GM21825 (cell line): ENCODE data around the gene ONECUT1.
"Not testable (repeated sequence)": the region's sequence is repeated elsewhere in the genome, so short reads cannot be mapped to it uniquely, and the experiment has no call there.

Experiments used
- ATAC-seq: cut with Tn5 transposase; IDR thresholded peaks from one replicate; pipeline ENCODE4 v1.9.1; 2021; ENCODE audit warnings: mild to moderate bottlenecking, moderate library complexity; ENCODE audit not compliant: unreplicated experiment

ONECUT1 gene

GRCh38 chr15:52790169-52790708, at the start of gene ONECUT1:
ONECUT1 (minus strand) TSS chr15:52790336; CDS start chr15:52789884, 452 bp downstream.
- ATAC-seq: peak; percentile 67

GRCh38 chr15:52834379-52834778, 44.2 kb upstream of the ONECUT1 start:
- ATAC-seq: no peak

GRCh38 chr15:52824169-52824942, 34.2 kb upstream of the ONECUT1 start:
- not testable (repeated sequence) for ATAC-seq

DNA sequence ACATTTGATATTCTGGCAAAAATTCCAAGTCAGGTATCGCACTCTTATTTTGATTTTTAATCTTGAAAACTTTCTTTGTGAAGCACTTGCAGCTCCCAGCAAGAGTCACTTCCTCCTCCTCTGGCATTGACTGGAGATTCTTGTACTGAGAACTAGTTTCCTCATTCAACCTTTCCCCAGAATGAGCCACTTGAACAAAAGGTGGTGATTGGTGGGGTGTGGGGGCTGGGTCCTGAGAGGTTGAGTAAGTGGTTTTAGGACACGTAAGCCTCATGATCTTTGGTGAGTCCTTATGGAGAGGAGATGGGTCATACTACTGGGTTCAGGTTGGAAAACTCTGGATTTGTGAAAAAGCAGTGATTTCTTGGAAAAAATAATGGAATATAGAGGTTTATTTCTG, 32.3 kb upstream of the ONECUT1 start:
- ATAC-seq: no peak

DNA sequence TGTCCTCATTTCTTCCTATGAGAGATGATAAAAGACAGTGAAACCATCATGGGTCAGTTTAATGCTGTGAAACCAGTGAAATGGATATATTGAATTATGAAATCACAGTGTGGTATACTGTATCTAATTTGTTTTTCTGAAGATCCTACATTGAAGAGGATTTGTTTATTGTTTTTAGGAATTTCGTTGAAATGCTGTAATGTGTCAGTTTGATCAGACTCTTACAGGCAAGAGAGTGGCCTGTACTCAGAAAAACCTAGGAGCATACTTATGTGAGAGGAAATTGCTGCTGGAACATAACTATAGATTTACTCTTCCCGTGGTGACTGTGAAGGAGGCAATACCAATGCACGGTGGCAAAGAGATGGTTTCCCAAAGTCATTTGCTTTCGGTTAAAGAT, 29.1 kb upstream of the ONECUT1 start:
- ATAC-seq: no peak

DNA sequence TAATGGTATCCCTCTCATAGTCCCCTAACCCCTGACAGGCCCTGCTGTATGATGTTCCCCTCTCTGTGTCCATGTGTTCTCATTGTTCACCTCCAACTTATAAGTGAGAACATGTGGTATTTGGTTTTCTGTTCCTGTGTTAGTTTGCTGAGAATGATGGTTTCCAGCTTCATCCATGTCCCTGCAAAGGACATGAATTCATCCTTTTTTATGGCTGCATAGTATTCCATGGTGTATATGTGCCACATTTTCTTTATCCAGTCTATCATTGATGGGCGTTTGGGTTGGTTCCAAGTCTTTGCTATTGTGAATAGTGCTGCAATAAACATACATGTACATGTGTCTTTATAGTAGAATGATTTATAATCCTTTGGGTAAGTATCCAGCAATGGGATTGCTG, 25.8 kb upstream of the ONECUT1 start:
- ATAC-seq: not testable (repeated sequence)

- no peak for ATAC-seq
Measured at GRCh38 chr15:52808996-52809395, 18.9 kb upstream of the ONECUT1 start.

DNA sequence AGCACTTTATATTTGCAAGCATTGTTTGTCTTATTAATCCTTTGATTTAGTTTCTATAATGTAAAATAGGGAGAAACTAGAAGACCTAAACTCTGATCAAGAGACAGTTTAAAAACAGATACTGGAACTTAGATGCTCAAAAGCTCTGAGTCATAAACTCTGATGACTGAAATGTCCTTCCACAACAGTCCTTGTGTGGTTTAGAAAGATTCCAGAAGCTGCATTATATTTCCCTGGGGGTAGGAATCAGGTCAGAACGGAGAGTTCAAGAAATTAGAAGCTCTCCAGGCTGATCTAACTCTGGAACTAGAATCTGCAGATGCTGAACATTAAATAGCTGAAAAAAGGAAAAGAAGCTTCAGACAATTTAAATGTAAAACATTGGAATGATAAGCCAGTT, 18.3 kb upstream of the ONECUT1 start:
- ATAC-seq: no peak

- no peak for ATAC-seq
Measured at GRCh38 chr15:52806284-52806655, 16.1 kb upstream of the ONECUT1 start.

- ATAC-seq: no peak
Measured at GRCh38 chr15:52805351-52806283, 15.5 kb upstream of the ONECUT1 start.

GRCh38 chr15:52804526-52805081, 14.5 kb upstream of the ONECUT1 start:
- ATAC-seq: no peak

DNA sequence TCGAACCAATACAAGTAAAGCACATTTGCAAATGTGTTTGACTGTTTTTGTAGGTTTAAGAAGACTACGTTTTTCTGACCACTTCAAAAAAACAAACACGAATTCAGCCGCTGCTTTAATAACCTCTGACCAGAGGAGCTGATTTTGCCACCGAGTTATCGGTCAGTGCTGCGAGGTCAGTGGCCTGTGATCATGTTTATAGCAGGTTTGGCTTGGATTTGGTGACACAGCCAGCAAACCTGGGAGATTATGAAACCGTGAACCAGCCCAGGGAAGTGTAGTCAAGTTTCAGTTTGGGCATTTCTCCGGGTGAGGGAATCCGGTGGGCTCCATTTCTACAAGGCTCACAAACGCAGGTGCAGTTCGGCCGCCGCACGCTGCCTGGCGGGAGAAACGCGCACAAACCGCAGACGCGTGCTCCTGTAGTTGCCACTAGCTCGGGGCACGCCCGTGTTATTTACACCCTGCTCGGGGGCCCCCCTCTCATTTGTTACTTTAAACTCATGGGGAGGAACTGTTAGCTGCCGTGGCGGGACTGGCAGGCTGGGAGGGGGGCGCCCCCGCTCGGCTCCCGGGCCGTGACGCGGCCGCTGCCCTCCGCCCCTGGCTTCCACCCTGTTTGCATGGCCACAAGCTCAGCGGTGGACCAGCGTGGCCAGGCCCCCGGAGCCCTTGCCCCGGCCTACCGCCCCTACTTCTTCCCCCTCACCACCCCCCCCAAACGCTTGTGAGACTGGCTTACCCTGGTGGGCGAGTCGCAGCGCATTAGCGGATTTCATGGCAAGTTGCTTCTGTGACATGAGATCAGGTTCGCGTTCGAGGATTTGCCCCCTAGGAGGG, 13.6 kb upstream of the ONECUT1 start:
- no peak for ATAC-seq

GRCh38 chr15:52803108-52803466, 13.0 kb upstream of the ONECUT1 start:
- ATAC-seq: no peak

DNA sequence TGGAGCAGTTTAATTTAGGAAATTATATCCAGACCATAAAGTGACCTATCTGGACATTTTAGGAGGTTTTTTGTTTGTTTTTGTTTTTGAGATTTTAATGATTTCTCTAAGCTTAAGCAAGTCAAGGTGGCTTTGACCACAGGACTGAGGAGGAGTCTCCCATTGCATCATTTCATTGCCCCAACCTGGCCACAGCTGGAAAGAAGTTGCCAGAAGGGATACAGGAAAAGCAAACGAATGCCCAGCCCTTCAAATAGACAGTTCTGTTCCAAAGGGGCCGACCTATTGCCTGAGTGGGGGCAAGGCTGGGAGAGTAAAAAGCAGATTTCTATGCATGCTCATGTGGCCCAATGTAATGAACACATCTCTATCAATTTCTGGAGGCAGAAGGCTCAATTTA, 12.0 kb upstream of the ONECUT1 start:
- no peak for ATAC-seq

DNA sequence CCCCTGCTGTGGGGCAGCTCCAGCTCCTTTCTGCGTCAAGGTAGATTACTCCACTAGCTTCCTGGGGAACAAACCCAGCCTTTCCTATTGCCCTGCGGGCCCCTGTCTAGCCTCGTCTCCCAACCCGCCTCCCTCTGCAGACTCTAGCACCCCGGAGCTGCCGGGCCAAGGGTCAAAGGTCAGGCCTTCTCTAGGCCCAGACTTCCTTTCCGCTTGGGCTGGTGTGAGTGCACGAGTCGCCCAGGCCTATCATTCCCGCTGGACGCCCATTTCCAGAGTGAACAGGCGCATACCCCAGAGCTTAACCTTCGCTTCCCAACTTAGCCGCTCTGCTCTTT, 11.6 kb upstream of the ONECUT1 start:
- ATAC-seq: no peak

GRCh38 chr15:52800828-52801747, 11.0 kb upstream of the ONECUT1 start:
- no peak for ATAC-seq

DNA sequence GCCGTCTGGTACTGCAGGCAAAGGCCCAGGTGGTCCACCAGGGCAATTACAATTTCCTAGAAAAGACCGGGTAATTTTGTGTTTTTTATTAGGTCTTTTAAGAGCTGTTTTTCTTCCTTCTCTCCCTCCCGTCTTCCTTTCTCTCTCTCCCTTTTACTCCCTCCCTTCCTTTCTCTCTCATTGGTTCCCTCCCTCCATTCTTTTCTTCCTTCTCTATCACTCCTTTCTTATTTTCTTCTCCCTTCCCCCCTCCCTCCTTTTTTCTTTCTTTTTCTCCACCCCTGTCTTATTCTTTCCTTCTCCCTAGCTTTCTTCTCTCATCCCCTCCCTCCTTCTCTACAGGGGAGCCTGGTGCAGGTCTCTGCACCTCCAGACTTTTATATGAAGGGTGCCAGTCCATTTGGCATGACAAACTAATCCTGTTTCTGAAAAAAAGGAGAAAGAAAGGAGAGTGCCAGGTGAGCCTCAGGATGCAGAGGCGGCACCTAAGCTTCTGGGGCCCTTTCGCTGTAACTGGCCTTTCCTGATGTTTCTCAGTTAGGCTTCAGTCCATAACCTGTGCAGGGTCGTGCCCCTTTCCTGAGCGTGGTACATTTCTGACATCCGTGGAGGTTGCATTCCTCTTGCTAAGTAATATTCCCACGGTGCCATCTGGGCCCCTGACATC, 9.1 kb upstream of the ONECUT1 start:
- no peak for ATAC-seq

DNA sequence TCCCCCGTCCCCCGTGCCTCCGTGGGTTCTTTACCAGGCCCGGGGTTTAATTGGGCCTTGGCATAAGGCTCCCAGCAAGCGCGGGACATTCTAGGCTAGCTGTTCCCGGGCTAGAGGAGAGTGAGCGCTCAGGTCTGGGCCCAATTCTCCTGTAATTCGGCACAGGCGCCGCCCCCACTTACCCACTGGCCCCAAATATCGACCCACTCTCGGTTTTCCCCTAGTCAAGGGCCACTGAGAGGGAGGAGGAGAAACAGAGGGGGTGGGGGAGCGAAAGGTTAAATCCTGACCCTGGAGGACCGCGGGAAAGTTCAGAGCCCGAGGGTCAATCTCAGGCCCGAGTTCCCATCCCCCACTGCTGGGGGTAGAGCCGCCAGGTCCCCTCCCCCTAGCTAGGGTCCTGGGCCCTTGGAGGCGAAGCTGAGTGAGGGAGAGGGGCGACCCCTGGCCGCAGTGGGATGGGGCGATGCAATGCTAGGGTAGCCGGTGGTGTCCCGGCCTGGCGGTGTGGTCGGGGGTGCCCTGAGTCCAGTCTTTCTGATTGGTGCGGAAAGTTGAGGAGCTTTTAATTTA, 8.5 kb upstream of the ONECUT1 start:
- ATAC-seq: no peak
